Caco-2 (cell line): Measurements from ENCODE around the gene IFIT2. TPM values are rescaled to one million over a fixed set of nuclear protein-coding genes. Genes with fewer than 3 reads are reported as not detected.

Experiments used
- BruUV-seq: library from RNA; stranded (reverse); fragments of 400-500 nt; replicated peaks from 2 replicates; lab custom pipeline; 2021; lab: Mats Ljungman, UMichigan
- CTCF ChIA-PET: fragments of 300-600 bp; sonication (Branson Sonifier 250); formaldehyde crosslinking; loops from one replicate; lab custom pipeline; 2022; ENCODE audit warnings: antibody characterized with exemption; lab: Charles Lee
- POLR2A ChIA-PET: fragments of 300-600 bp; sonication (Branson Sonifier 250); formaldehyde crosslinking; loops from one replicate; lab custom pipeline; 2022; ENCODE audit warnings: antibody characterized with exemption; lab: Charles Lee
- DNase-seq, 2 experiments: peaks; one replicate each; pipeline versions ENCODE4 v3.0.0 to v3.0.0-alpha.2; 2020 to 2022
- H3K27me3 ChIP-seq: replicated peaks from 2 replicates; pipeline ENCODE4 v1.6.0; 2011; ENCODE audit warnings: low read length; ENCODE audit not compliant: control insufficient read depth, insufficient read depth
- H3K36me3 ChIP-seq: 2 replicates; pipeline ENCODE4 v1.5.1; 2011; ENCODE audit warnings: low read length; ENCODE audit not compliant: control insufficient read depth, insufficient read depth
- H3K4me1 ChIP-seq: fragments of 250-450 bp; sonication (Bioruptor Pico); 2 replicates; pipeline ENCODE4 v1.5.1; 2020; ENCODE audit warnings: mild to moderate bottlenecking
- H3K4me3 ChIP-seq: 2 replicates; pipeline ENCODE4 v1.5.1; 2011; ENCODE audit warnings: low read depth, mild to moderate bottlenecking, control low read depth, low read length
- H3K9me3 ChIP-seq: fragments of 250-450 bp; sonication (Bioruptor Pico); 2 replicates; pipeline ENCODE4 v1.5.1; 2020; ENCODE audit warnings: mild to moderate bottlenecking, moderate library complexity
- H3K27ac Mint-ChIP-seq: one replicate; pipeline ENCODE4 v1.8.0; 2022; ENCODE audit warnings: mixed read lengths; ENCODE audit not compliant: unreplicated experiment
- H3K27me3 Mint-ChIP-seq: one replicate; pipeline ENCODE4 v1.8.0; 2022; ENCODE audit warnings: mixed read lengths; ENCODE audit not compliant: insufficient read depth, unreplicated experiment
- H3K36me3 Mint-ChIP-seq: one replicate; pipeline ENCODE4 v1.8.0; 2022; ENCODE audit warnings: mild to moderate bottlenecking, mixed read lengths; ENCODE audit not compliant: insufficient read depth, unreplicated experiment
- H3K4me1 Mint-ChIP-seq: one replicate; pipeline ENCODE4 v1.8.0; 2022; ENCODE audit warnings: low read depth, mixed read lengths; ENCODE audit not compliant: unreplicated experiment
- H3K4me3 Mint-ChIP-seq: one replicate; pipeline ENCODE4 v1.8.0; 2022; ENCODE audit warnings: mild to moderate bottlenecking, moderate library complexity, mixed read lengths; ENCODE audit not compliant: unreplicated experiment
- H3K9me3 Mint-ChIP-seq: one replicate; pipeline ENCODE4 v1.8.0; 2022; ENCODE audit warnings: mixed read lengths; ENCODE audit not compliant: unreplicated experiment
- intact Hi-C: fragments of 100-400 bp; cut with micrococcal nuclease; formaldehyde crosslinking; loops from one replicate; pipeline ENCODE4 v1.10.0; 2022; ENCODE audit not compliant: unreplicated experiment
- total RNA-seq: library from RNA; stranded (reverse); gene quantifications from 2 replicates; pipeline ENCODE4 v1.2.3, GENCODE V29; 2022
- TF ChIP-seq, protein P1 (sequence below), 2 experiments: fragments of 200-600 bp in 1 of 2; IDR thresholded peaks; 1 replicate in 1 of 2; 2 replicates in 1 of 2; pipeline versions ENCODE4 v1.5.1 to v1.8.0; 2011 to 2022; ENCODE audit warnings: antibody characterized with exemption in 1 of 2, control low read depth in 1 of 2, inconsistent platforms in 1 of 2, low read depth in 1 of 2, low read length in 1 of 2, mild to moderate bottlenecking in 1 of 2, moderate library complexity in 1 of 2; ENCODE audit not compliant: insufficient read depth in 1 of 2, severe bottlenecking in 1 of 2, unreplicated experiment in 1 of 2

The IFIT2 gene
- total RNA-seq, 1 experiment from 2014 or later, result 0.43 TPM

DNA sequence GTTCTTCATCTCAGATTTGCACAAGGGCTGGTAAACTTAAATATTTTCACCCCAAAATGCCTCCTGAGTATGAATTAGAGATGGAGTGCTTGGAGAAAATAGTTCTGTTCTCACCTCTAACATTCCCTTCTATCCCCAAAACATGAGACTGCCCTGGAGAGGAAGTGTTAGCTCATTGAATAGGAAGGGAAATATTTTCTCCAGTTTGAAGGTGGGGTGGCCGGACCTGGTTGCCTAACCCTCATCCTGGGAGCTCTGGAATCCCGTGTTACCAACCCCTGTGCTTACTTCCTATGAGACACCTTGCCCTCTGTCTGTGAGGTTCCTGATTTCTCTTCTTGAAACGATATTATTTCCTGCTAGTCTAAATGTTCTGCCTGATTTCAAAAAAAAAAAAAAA, 779 bp downstream of the IFIT2 start:
- no peak overlapping the region for H3K4me3 Mint-ChIP-seq

DNA sequence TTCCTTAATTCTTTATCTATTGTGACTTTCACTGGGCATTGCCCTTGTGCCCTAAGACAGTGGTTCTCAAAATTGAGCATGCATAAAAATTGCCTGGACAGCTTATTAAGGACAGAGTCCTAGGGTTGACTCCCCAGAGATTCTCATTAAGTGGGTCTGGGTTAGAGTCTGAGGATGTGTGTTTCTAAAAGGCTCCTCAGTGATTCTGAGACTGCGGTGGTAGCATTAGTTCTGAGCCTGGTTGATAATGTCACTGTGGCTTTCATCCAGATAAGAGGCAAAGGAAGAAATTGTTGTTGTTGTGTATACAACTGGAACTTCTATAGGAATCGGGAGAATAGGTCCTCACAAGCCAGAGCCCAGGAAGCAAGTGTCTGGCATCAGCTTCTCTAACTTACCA, 1.3 kb downstream of the IFIT2 start:
- POLR2A ChIA-PET, result no interaction called here
- Mint-ChIP-seq H3K9me3 (no peaks in the 10 kb centered on the region), H3K27ac (no peak overlapping the region), H3K4me1 (no peaks in the 10 kb centered on the region), H3K36me3 (no peaks in the 10 kb centered on the region), H3K27me3 (no peaks in the 10 kb centered on the region), H3K4me3 (no peak overlapping the region)
- CTCF ChIA-PET, result no interaction called here
- H3K4me3 ChIP-seq, result no peak overlapping the region
- intact Hi-C loops, result loop anchor here (2.0 kb wide), 1 partner anchor 50 kb away; no protein-coding TSS in a partner anchor
- H3K4me1 ChIP-seq, result peaks cover 12% of the 10 kb centered on the region
- H3K9me3 ChIP-seq, result no peaks in the 10 kb centered on the region
- no peaks in the 10 kb centered on the region for H3K36me3 ChIP-seq
- H3K27me3 ChIP-seq, result no peaks in the 10 kb centered on the region
- BruUV-seq, result no TSS peak
- DNase-seq, result no peak
- TF ChIP-seq, protein P1, sequence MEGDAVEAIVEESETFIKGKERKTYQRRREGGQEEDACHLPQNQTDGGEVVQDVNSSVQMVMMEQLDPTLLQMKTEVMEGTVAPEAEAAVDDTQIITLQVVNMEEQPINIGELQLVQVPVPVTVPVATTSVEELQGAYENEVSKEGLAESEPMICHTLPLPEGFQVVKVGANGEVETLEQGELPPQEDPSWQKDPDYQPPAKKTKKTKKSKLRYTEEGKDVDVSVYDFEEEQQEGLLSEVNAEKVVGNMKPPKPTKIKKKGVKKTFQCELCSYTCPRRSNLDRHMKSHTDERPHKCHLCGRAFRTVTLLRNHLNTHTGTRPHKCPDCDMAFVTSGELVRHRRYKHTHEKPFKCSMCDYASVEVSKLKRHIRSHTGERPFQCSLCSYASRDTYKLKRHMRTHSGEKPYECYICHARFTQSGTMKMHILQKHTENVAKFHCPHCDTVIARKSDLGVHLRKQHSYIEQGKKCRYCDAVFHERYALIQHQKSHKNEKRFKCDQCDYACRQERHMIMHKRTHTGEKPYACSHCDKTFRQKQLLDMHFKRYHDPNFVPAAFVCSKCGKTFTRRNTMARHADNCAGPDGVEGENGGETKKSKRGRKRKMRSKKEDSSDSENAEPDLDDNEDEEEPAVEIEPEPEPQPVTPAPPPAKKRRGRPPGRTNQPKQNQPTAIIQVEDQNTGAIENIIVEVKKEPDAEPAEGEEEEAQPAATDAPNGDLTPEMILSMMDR (IDR thresholded peaks at IDR 0.05; ENCODE audit: insufficient read depth in 1 of 2, low read depth in 1 of 2, low read length in 1 of 2, severe bottlenecking in 1 of 2, unreplicated experiment in 1 of 2), result no peak

More for the DNA sequence above, 779 bp downstream of the IFIT2 start:
- intact Hi-C loops, result loop anchor here (2.0 kb wide), 1 partner anchor 50 kb away; no protein-coding TSS in a partner anchor
- no TSS peak for BruUV-seq
- TF ChIP-seq, protein P1 (IDR thresholded peaks at IDR 0.05; ENCODE audit: insufficient read depth in 1 of 2, low read depth in 1 of 2, low read length in 1 of 2, severe bottlenecking in 1 of 2, unreplicated experiment in 1 of 2), result no peak
- no peaks in the 10 kb centered on the region for H3K36me3 ChIP-seq
- Mint-ChIP-seq H3K36me3 (no peaks in the 10 kb centered on the region), H3K4me1 (no peaks in the 10 kb centered on the region), H3K9me3 (no peaks in the 10 kb centered on the region), H3K27me3 (no peaks in the 10 kb centered on the region), H3K27ac (no peak overlapping the region)
- CTCF ChIA-PET, result no interaction called here
- no peaks in the 10 kb centered on the region for H3K9me3 ChIP-seq
- POLR2A ChIA-PET, result interaction anchor here (1.0 kb wide), 1 partner anchor 50 kb away, joined by 4 read pairs; no protein-coding TSS in a partner anchor
- H3K27me3 ChIP-seq, result no peaks in the 10 kb centered on the region
- DNase-seq, result no peak
- no peak overlapping the region for H3K4me3 ChIP-seq
- peaks cover 12% of the 10 kb centered on the region for H3K4me1 ChIP-seq

DNA sequence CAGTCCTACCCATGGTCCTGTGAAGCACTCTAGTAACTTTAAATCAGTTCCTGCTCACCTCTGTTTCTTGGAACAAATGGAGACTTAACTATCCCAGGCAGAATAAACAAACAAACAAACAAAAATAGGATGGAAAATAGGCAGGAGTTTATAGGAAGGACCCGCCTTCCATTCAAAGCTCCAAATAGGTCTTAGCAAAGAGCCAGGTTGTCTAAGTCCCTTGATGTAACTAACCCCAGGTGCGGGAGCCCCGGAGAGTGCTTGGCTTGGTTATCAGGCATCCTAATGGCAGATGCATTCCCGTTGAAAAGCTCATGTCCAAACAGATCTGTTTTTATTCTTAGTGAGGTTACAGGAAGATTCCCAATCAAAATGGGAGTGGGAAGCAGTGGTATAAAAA, 2.2 kb downstream of the IFIT2 start:
- ChIA-PET POLR2A (no interaction called here), CTCF (no interaction called here)
- no peak for DNase-seq
- Mint-ChIP-seq H3K4me1 (no peaks in the 10 kb centered on the region), H3K9me3 (no peaks in the 10 kb centered on the region), H3K36me3 (no peaks in the 10 kb centered on the region), H3K4me3 (no peak overlapping the region), H3K27ac (no peak overlapping the region), H3K27me3 (no peaks in the 10 kb centered on the region)
- TF ChIP-seq, protein P1 (IDR thresholded peaks at IDR 0.05; ENCODE audit: insufficient read depth in 1 of 2, low read depth in 1 of 2, low read length in 1 of 2, severe bottlenecking in 1 of 2, unreplicated experiment in 1 of 2), result no peak
- BruUV-seq, result no TSS peak
- Histone ChIP-seq H3K27me3 (no peaks in the 10 kb centered on the region), H3K4me3 (no peak overlapping the region), H3K4me1 (peaks cover 12% of the 10 kb centered on the region), H3K36me3 (no peaks in the 10 kb centered on the region), H3K9me3 (no peaks in the 10 kb centered on the region)
- intact Hi-C loops, result no loop called here
